K562 (cell line): Measurements from ENCODE around the gene COX10. TPM values are rescaled to one million over a fixed set of nuclear protein-coding genes. Genes with fewer than 3 reads are reported as not detected.
"Not testable (repeated sequence)": the region's sequence is repeated elsewhere in the genome, so short reads cannot be mapped to it uniquely, and the experiment has no call there.

Experiments used
- ATAC-seq: fragments of 200-7000 bp; cut with Tn5 transposase; 3 replicates; pipeline ENCODE4 v1.9.1; 2020; ENCODE audit warnings: moderate library complexity
- BruUV-seq: library from RNA; stranded (reverse); fragments of 400-500 nt; replicated peaks from 2 replicates; lab custom pipeline; 2021; lab: Mats Ljungman, UMichigan
- CTCF ChIA-PET: fragments of 300-600 bp; formaldehyde crosslinking; extraction: SDS; loops from one replicate; lab custom pipeline; 2021; ENCODE audit warnings: low intra/inter-chr PET ratio; lab: Yijun Ruan, JAX
- POLR2A ChIA-PET: fragments of 300-600, 350-650 bp; sonication (Branson Sonifier 250); formaldehyde crosslinking; extraction: SDS; loops from one replicate; lab custom pipeline; 2021; ENCODE audit warnings: antibody characterized with exemption, inconsistent platforms; lab: Yijun Ruan, JAX
- DNase-seq, 4 experiments: peaks; one replicate each; pipeline versions ENCODE4 v3.0.0 to v3.0.0-alpha.2; 2011 to 2018; ENCODE audit warnings: low spot score in 3 of 4, mixed read lengths in 3 of 4; ENCODE audit errors: extremely low read depth in 1 of 4
- FAIRE-seq: peaks from 2 replicates; lab custom pipeline; 2011; peaks lifted over from hg19 to GRCh38; lab: Jason Lieb, UNC
- H2AFZ ChIP-seq: 2 replicates; pipeline ENCODE4 v1.6.0; 2011; ENCODE audit warnings: low read depth, low read length, control low read depth, inconsistent platforms
- H3K27ac ChIP-seq: fragments of 200-600 bp; 3 replicates; pipeline ENCODE4 v1.8.0; 2011; ENCODE audit warnings: low read depth, mild to moderate bottlenecking, control low read depth, inconsistent platforms, low read length, moderate library complexity, mixed read lengths; ENCODE audit errors: extremely low read depth
- H3K27me3 ChIP-seq, 2 experiments: fragments of 300-600 bp in 1 of 2; 2 replicates in 1 of 2; 3 replicates in 1 of 2; pipeline versions ENCODE4 v1.6.0 to v1.8.0; 2011; ENCODE audit warnings: inconsistent platforms in 2 of 2, low read length in 2 of 2, mild to moderate bottlenecking in 1 of 2, mixed read lengths in 1 of 2, moderate library complexity in 1 of 2; ENCODE audit not compliant: control insufficient read depth in 2 of 2, insufficient read depth in 2 of 2
- H3K36me3 ChIP-seq: fragments of 300-600 bp; 3 replicates; pipeline ENCODE4 v1.8.0; 2011; ENCODE audit warnings: mild to moderate bottlenecking, low read length, inconsistent platforms; ENCODE audit not compliant: control insufficient read depth, insufficient read depth
- H3K4me1 ChIP-seq, 2 experiments: fragments of 200-600 bp in 1 of 2; replicated peaks in 1 of 2; 2 replicates in 1 of 2; 3 replicates in 1 of 2; pipeline versions ENCODE4 v1.5.1 to v1.8.0; 2011; ENCODE audit warnings: inconsistent platforms in 2 of 2, low read length in 2 of 2, mild to moderate bottlenecking in 1 of 2, mixed read lengths in 1 of 2, moderate library complexity in 1 of 2; ENCODE audit not compliant: control insufficient read depth in 2 of 2, insufficient read depth in 2 of 2
- H3K4me2 ChIP-seq: 2 replicates; pipeline ENCODE4 v1.6.1; 2011; ENCODE audit warnings: low read length, control low read depth, inconsistent platforms, mixed read lengths; ENCODE audit not compliant: insufficient read depth
- H3K4me3 ChIP-seq: fragments of 200-600 bp; sonication (generic), shearing (Covaris generic); 2 replicates; pipeline ENCODE4 v1.5.1; 2016; ENCODE audit warnings: control low read depth, inconsistent platforms
- H3K79me2 ChIP-seq: fragments of 200-600 bp; 3 replicates; pipeline ENCODE4 v1.8.0; 2011; ENCODE audit warnings: low read length, inconsistent platforms; ENCODE audit not compliant: control insufficient read depth, insufficient read depth
- H3K9ac ChIP-seq, 2 experiments: 2 replicates each; pipeline versions ENCODE4 v1.6.0 to v1.6.1; 2011; ENCODE audit warnings: low read depth in 2 of 2, low read length in 2 of 2, control low read depth in 1 of 2, inconsistent platforms in 1 of 2, mild to moderate bottlenecking in 1 of 2, mixed read lengths in 1 of 2; ENCODE audit not compliant: insufficient read depth in 1 of 2
- H3K9me1 ChIP-seq: one replicate; pipeline ENCODE4 v1.6.0; 2011; ENCODE audit warnings: inconsistent platforms, mild to moderate bottlenecking, low read length, moderate library complexity; ENCODE audit not compliant: control insufficient read depth, insufficient read depth
- H3K9me3 ChIP-seq: replicated peaks from 2 replicates; pipeline ENCODE4 v1.5.1; 2011; ENCODE audit warnings: low read depth, low read length, inconsistent platforms; ENCODE audit not compliant: control insufficient read depth, insufficient read depth
- H4K20me1 ChIP-seq: replicated peaks from 2 replicates; pipeline ENCODE4 v1.6.1; 2011; ENCODE audit warnings: low read length, inconsistent platforms, mixed read lengths; ENCODE audit not compliant: control insufficient read depth, insufficient read depth
- CCAR2 ChIP-seq: fragments of 200-400 bp; formaldehyde crosslinking; IDR thresholded peaks from 2 replicates; pipeline ENCODE4 v1.6.1; 2017; ENCODE audit warnings: mild to moderate bottlenecking, low read depth, low read length
- EGR1 ChIP-seq: fragments of 450-650 bp; conservative IDR thresholded peaks from 2 replicates; pipeline ENCODE4 v1.6.1; 2017; ENCODE audit warnings: mild to moderate bottlenecking
- HMGN3 ChIP-seq: IDR thresholded peaks from 2 replicates; pipeline ENCODE4 v1.6.1; 2011; ENCODE audit warnings: borderline replicate concordance, low read depth, mild to moderate bottlenecking, mixed read lengths, low read length; ENCODE audit not compliant: insufficient read length; ENCODE audit errors: extremely low read depth
- MAFF ChIP-seq: IDR thresholded peaks from 2 replicates; pipeline ENCODE4 v1.6.1; 2012; ENCODE audit warnings: low read length, improper control_type of control experiment
- MLX ChIP-seq, 2 experiments: fragments of 450-650 bp in 1 of 2; sonication (generic) in 1 of 2; formaldehyde crosslinking; conservative IDR thresholded peaks; 2 replicates each; pipeline versions ENCODE4 v1.4.0 to v1.8.1; 2020 to 2022; ENCODE audit warnings: mild to moderate bottlenecking in 1 of 2, missing genetic modification reagents in 1 of 2
- PREB ChIP-seq: sonication (generic); formaldehyde crosslinking; IDR thresholded peaks from 2 replicates; pipeline ENCODE4 v1.8.1; 2023; ENCODE audit warnings: mild to moderate bottlenecking, missing genetic modification reagents
- SMAD4 ChIP-seq: fragments of 250-450 bp; sonication (Bioruptor Pico); conservative IDR thresholded peaks from 2 replicates; pipeline ENCODE4 v1.8.0; 2021; ENCODE audit warnings: inconsistent platforms, mild to moderate bottlenecking, moderate library complexity
- YY1 ChIP-seq, 3 experiments: IDR thresholded peaks; 2 replicates each; pipeline ENCODE4 v1.6.1; 2011; ENCODE audit warnings: low read length in 2 of 3, mild to moderate bottlenecking in 2 of 3, moderate library complexity in 2 of 3, borderline replicate concordance in 1 of 3, control low read depth in 1 of 3, low read depth in 1 of 3; ENCODE audit not compliant: insufficient read depth in 3 of 3, insufficient replicate concordance in 2 of 3, control insufficient read depth in 1 of 3, insufficient read length in 1 of 3; ENCODE audit errors: extremely low read depth in 1 of 3
- ZNF431 ChIP-seq: sonication (generic); formaldehyde crosslinking; IDR thresholded peaks from 2 replicates; pipeline ENCODE4 v1.8.0; 2022; ENCODE audit warnings: mild to moderate bottlenecking, missing genetic modification reagents
- ZNF668 ChIP-seq: fragments of 250-450 bp; sonication (Bioruptor Pico); IDR thresholded peaks from 2 replicates; pipeline ENCODE4 v1.8.0; 2022; ENCODE audit warnings: mild to moderate bottlenecking, inconsistent platforms
- WGBS: fragments of 100-300 bp; shearing (Covaris generic); methylation state at CpG from one replicate; pipeline ENCODE4 v1.1.6; 2016; ENCODE audit warnings: low coverage, mixed read lengths; ENCODE audit not compliant: insufficient coverage; ENCODE audit errors: missing lambda C conversion rate; 5-methylcytosine and 5-hydroxymethylcytosine counted together
- in situ Hi-C: fragments of 300-500 bp; cut with MboI; formaldehyde crosslinking; loops from 4 replicates; pipeline ENCODE4 v1.15.0; 2018; ENCODE audit warnings: inconsistent platforms, mixed read lengths
- intact Hi-C: fragments of 100-400 bp; cut with micrococcal nuclease; formaldehyde crosslinking; loops from 2 replicates; pipeline ENCODE4 v1.14.2; 2022
- polyA plus RNA-seq, 8 experiments: library from polyadenylated mRNA; depleted of rRNA in 4 of 8; stranded (reverse) in 5 of 8; unstranded in 3 of 8; fragments of >200 nt; fragmentation: Nextera tagmentation in 2 of 8; fragmentation: Illumina TruSeq in 1 of 8; extraction: Ambion mirVana in 2 of 8; extraction: Trizol in 1 of 8; gene quantifications; 2 replicates each; pipeline versions ENCODE4 v1.2.1 to v1.2.3, GENCODE V29; 2011 to 2014; ENCODE audit warnings: inconsistent platforms in 1 of 8, missing spikeins in 1 of 8
- total RNA-seq, 7 experiments: library from RNA; depleted of rRNA in 6 of 7; stranded (reverse); fragments of >200 nt in 6 of 7; fragmentation: Illumina TruSeq in 2 of 7; extraction: Trizol in 2 of 7; gene quantifications; 2 replicates each; pipeline versions ENCODE4 v1.2.1 to v1.2.3, GENCODE V29; 2011 to 2021; ENCODE audit warnings: low replicate concordance in 1 of 7
- TF ChIP-seq, protein P1 (sequence below), 2 experiments: fragments of 450-650 bp; conservative IDR thresholded peaks; 2 replicates each; pipeline ENCODE4 v1.6.1; 2017; ENCODE audit warnings: mild to moderate bottlenecking in 2 of 2, moderate library complexity in 2 of 2
- TF ChIP-seq, protein P2 (sequence below): sonication (generic); formaldehyde crosslinking; IDR thresholded peaks from 2 replicates; pipeline ENCODE4 v1.8.1; 2023; ENCODE audit warnings: mild to moderate bottlenecking, missing genetic modification reagents

COX10 gene
- total and polyA plus RNA-seq, 9 of the 15 experiments (the other 6 are each of a cell fraction or from before 2014, with no cell fraction given) = 10.3 to 26.4 (median 17.8) TPM

DNA sequence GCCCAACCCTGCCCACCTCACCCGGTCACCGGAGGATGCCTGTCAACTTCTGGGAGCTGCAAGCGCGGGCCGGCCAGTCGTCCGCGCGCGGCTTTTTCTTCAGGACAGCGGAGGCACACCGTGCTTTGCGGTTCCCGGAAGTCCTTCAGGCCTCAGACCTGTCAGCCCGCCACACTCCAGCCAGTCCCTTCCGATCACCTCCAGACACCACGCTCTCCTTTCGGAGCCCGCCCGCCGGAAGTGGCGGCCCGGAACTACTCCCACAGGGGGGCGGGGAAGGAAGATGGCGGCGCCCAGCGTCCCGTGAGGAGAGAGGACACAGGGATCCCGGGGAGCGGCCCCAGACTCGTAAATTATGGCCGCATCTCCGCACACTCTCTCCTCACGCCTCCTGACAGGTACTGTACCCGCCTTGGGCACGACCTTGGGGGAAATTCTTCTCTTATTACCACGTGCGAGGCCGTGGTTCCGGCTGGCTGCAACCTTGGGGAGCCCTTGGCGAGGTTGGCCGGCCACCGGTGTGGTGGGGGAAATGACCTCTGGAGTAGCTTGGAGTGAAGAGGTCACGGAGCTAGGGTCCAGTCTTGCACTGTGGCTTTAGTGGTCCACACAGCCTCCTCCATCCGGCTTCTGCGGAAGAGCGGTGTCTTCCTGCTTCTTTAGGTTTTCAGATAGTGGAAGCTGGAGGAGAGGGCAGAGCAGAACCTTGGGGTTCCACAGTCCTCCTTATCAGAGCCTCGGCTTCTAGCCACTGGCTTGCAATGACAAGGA, at the start of gene COX10 (continued):
- TF ChIP-seq HMGN3 = peak; percentile 44
- TF ChIP-seq, protein P1, sequence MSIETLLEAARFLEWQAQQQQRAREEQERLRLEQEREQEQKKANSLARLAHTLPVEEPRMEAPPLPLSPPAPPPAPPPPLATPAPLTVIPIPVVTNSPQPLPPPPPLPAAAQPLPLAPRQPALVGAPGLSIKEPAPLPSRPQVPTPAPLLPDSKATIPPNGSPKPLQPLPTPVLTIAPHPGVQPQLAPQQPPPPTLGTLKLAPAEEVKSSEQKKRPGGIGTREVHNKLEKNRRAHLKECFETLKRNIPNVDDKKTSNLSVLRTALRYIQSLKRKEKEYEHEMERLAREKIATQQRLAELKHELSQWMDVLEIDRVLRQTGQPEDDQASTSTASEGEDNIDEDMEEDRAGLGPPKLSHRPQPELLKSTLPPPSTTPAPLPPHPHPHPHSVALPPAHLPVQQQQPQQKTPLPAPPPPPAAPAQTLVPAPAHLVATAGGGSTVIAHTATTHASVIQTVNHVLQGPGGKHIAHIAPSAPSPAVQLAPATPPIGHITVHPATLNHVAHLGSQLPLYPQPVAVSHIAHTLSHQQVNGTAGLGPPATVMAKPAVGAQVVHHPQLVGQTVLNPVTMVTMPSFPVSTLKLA (conservative IDR thresholded peaks at IDR 0.05) = peak; percentile 90 to 95
- peak; percentile 73 for TF ChIP-seq EGR1
- TF ChIP-seq MLX (CRISPR knock-in tag; conservative IDR thresholded peaks at IDR 0.05) = 0 out of 4 replicates have a peak, but pooled peaks of 1 of the 2 experiments have one; percentile 14
- TF ChIP-seq PREB (CRISPR knock-in tag) = no peak
- peak; percentile 85 to 98 (median 96) for TF ChIP-seq YY1 (IDR thresholded peaks at IDR 0.05; ENCODE audit: borderline replicate concordance in 1 of 3, control insufficient read depth in 1 of 3, extremely low read depth in 1 of 3, insufficient read depth in 3 of 3, insufficient read length in 1 of 3, insufficient replicate concordance in 2 of 3, low read depth in 1 of 3, low read length in 2 of 3)
- TF ChIP-seq, protein P2, sequence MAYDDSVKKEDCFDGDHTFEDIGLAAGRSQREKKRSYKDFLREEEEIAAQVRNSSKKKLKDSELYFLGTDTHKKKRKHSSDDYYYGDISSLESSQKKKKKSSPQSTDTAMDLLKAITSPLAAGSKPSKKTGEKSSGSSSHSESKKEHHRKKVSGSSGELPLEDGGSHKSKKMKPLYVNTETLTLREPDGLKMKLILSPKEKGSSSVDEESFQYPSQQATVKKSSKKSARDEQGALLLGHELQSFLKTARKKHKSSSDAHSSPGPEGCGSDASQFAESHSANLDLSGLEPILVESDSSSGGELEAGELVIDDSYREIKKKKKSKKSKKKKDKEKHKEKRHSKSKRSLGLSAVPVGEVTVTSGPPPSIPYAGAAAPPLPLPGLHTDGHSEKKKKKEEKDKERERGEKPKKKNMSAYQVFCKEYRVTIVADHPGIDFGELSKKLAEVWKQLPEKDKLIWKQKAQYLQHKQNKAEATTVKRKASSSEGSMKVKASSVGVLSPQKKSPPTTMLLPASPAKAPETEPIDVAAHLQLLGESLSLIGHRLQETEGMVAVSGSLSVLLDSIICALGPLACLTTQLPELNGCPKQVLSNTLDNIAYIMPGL (CRISPR knock-in tag) = no peak
- TF ChIP-seq SMAD4 (CRISPR knock-in tag) = 0 out of 2 replicates have a peak, but pooled peaks have one; percentile 39
- no peak for TF ChIP-seq ZNF431 (CRISPR knock-in tag)
- TF ChIP-seq CCAR2 = no peak
- no peak for TF ChIP-seq ZNF668 (CRISPR knock-in tag)
- no peak for TF ChIP-seq MAFF
- TF ChIP-seq, all 486 proteins: peak for 88

GRCh38 chr17:14021651-14022294, 47.5 kb upstream of the COX10 start:
- DNase-seq, H4K20me1 ChIP-seq, H3K9me1 ChIP-seq, H3K4me2 ChIP-seq, H3K36me3 ChIP-seq, H3K27ac ChIP-seq, H2AFZ ChIP-seq, H3K9me3 ChIP-seq, H3K79me2 ChIP-seq, ATAC-seq, H3K4me3 ChIP-seq, intact Hi-C loops, H3K4me1 ChIP-seq, H3K9ac ChIP-seq, H3K27me3 ChIP-seq, POLR2A ChIA-PET, CTCF ChIA-PET, BruUV-seq: not testable (repeated sequence)
- 88% methylated on average over 4 of the region's 9 CpGs for WGBS
- peak; percentile 40 for FAIRE-seq
- in situ Hi-C loops = loop anchor here (5.0 kb wide), 1 partner anchor 216 kb away; the partner anchor contains the start of gene CDRT15
